ENCODE measurements around the gene TREML4. TPM values are rescaled to one million over a fixed set of nuclear protein-coding genes. Genes with fewer than 3 reads are reported as not detected.

The TREML4 gene
- total and polyA plus RNA-seq, 2 of the 4 experiments (the other 2 are of a cell fraction), result not detected

GRCh38 chr6:41271901-41272395, 43.8 kb downstream of the TREML4 start:
- no peak overlapping the region for H3K9ac ChIP-seq (ENCODE audit: low read depth, low read length)
- H4K5ac ChIP-seq (ENCODE audit: low read depth, low read length), result no peak overlapping the region
- peaks cover 14% of the 10 kb centered on the region for H3K27me3 ChIP-seq (ENCODE audit: control insufficient read depth, insufficient read depth, low read length)
- BruUV-seq (replicated peaks), result no TSS peak
- no peak overlapping the region for H3K18ac ChIP-seq (ENCODE audit: low read depth, low read length)
- H3K36me3 ChIP-seq (ENCODE audit: control insufficient read depth, insufficient read depth, low read length), result no peaks in the 10 kb centered on the region
- H2AFZ ChIP-seq (replicated peaks; ENCODE audit: low read length, poor library complexity), result no peak overlapping the region
- no peaks in the 10 kb centered on the region for H3K9me3 ChIP-seq (ENCODE audit: control insufficient read depth, insufficient read depth, low read length)
- no peak overlapping the region for H2BK5ac ChIP-seq (ENCODE audit: low read depth, low read length, poor library complexity, severe bottlenecking)
- no peak for ATAC-seq (ENCODE audit: low read depth)
- no peaks in the 10 kb centered on the region for H3K9me1 ChIP-seq (ENCODE audit: insufficient read depth, low read length)
- H4K20me1 ChIP-seq (ENCODE audit: insufficient read depth, low read length), result no peaks in the 10 kb centered on the region
- TF ChIP-seq FOS (IDR thresholded peaks at IDR 0.05; ENCODE audit: low read depth, low read length) (no peak), ELK1 (IDR thresholded peaks at IDR 0.05; ENCODE audit: borderline replicate concordance, low read depth, low read length) (no peak), SMC3 (IDR thresholded peaks at IDR 0.05; ENCODE audit: low read depth, low read length) (no peak), MAZ (IDR thresholded peaks at IDR 0.05; ENCODE audit: borderline replicate concordance, low read depth, low read length) (no peak), MXI1 (IDR thresholded peaks at IDR 0.05; ENCODE audit: borderline replicate concordance, low read depth, low read length) (no peak), CTCF (conservative IDR thresholded peaks at IDR 0.05; ENCODE audit: low read depth, low read length) (no peak), RAD21 (IDR thresholded peaks at IDR 0.05; ENCODE audit: low read length) (no peak), POLR2A (IDR thresholded peaks at IDR 0.05; ENCODE audit: low read depth, low read length) (no peak), RCOR1 (IDR thresholded peaks at IDR 0.05; ENCODE audit: insufficient replicate concordance, low read length) (no peak), BHLHE40 (IDR thresholded peaks at IDR 0.05; ENCODE audit: low read depth, low read length) (no peak), MAFK (IDR thresholded peaks at IDR 0.05; ENCODE audit: low read depth, low read length) (no peak), USF2 (IDR thresholded peaks at IDR 0.05; ENCODE audit: low read depth, low read length) (no peak)
- H3K23ac ChIP-seq (ENCODE audit: low read depth, low read length), result no peak overlapping the region
- no peak overlapping the region for H2BK15ac ChIP-seq (ENCODE audit: low read depth, low read length)
- H3K27ac ChIP-seq (ENCODE audit: insufficient read depth, low read length), result no peak overlapping the region
- H2BK20ac ChIP-seq (ENCODE audit: low read depth, low read length), result no peak overlapping the region
- H3K79me1 ChIP-seq (ENCODE audit: low read depth in 1 of 2, low read length in 2 of 2), result no peaks in the 10 kb centered on the region
- ChIA-PET CTCF (no interaction called here), POLR2A (ENCODE audit: unreplicated experiment) (no interaction called here)
- H3K4me3 ChIP-seq (ENCODE audit: insufficient read depth, low read depth, low read length), result no peak overlapping the region
- WGBS, 2 experiments (ENCODE audit: extremely low coverage in 2 of 2, insufficient read length in 1 of 2), result 71% methylated on average over 2 of the region's 7 CpGs; no CpG with 5 or more reads in 1 of the 2 experiments
- no peak overlapping the region for H4K8ac ChIP-seq (ENCODE audit: low read depth in 2 of 2, low read length in 2 of 2)
- H3K14ac ChIP-seq (replicated peaks; ENCODE audit: low read depth, low read length), result no peak overlapping the region
- in situ Hi-C loops (cut with MboI; ENCODE audit: low sequenced_read_pairs), result no loop called here
- DNase-seq, result no peak
- H3K4me2 ChIP-seq (ENCODE audit: low read depth, low read length), result no peak overlapping the region
- H3K56ac ChIP-seq (ENCODE audit: extremely low read depth, insufficient read depth, low read length), result no peak overlapping the region
- H2BK120ac ChIP-seq (ENCODE audit: low read depth, low read length), result no peak overlapping the region
- no peak overlapping the region for H2AK5ac ChIP-seq (ENCODE audit: low read depth, low read length)
- no peak overlapping the region for H2AK9ac ChIP-seq (replicated peaks; ENCODE audit: low read depth, low read length, poor library complexity)
- intact Hi-C loops (cut with micrococcal nuclease), result no loop called here
- H4K91ac ChIP-seq (ENCODE audit: insufficient read depth, low read depth, low read length), result no peak overlapping the region
- dilution Hi-C loops (cut with HindIII; ENCODE audit: low sequenced_read_pairs, unreplicated experiment), result no loop called here
- no peak overlapping the region for H3K4ac ChIP-seq (ENCODE audit: low read depth, low read length)
- H3K4me1 ChIP-seq (ENCODE audit: control insufficient read depth, insufficient read depth, low read length), result no peaks in the 10 kb centered on the region
